Stimulated activated CD4-positive, alpha-beta T cell treated with anti-CD3 and anti-CD28 coated beads, Interleukin-1b, Interleukin-23, amount 100 ng/mL, for 48 hours (primary cell): ENCODE data around the gene RALGAPB.
"Not testable (repeated sequence)": the region's sequence is repeated elsewhere in the genome, so short reads cannot be mapped to it uniquely, and the experiment has no call there.

ENCODE experiments used
- DNase-seq: peaks from one replicate; pipeline ENCODE4 v3.0.0-alpha.2; 2020

Gene RALGAPB

GRCh38 chr20:38499366-38499765, 26.7 kb downstream of the RALGAPB start:
- DNase-seq = no peak

- no peak for DNase-seq
Measured at GRCh38 chr20:38501858-38502436, 29.3 kb downstream of the RALGAPB start.

DNA sequence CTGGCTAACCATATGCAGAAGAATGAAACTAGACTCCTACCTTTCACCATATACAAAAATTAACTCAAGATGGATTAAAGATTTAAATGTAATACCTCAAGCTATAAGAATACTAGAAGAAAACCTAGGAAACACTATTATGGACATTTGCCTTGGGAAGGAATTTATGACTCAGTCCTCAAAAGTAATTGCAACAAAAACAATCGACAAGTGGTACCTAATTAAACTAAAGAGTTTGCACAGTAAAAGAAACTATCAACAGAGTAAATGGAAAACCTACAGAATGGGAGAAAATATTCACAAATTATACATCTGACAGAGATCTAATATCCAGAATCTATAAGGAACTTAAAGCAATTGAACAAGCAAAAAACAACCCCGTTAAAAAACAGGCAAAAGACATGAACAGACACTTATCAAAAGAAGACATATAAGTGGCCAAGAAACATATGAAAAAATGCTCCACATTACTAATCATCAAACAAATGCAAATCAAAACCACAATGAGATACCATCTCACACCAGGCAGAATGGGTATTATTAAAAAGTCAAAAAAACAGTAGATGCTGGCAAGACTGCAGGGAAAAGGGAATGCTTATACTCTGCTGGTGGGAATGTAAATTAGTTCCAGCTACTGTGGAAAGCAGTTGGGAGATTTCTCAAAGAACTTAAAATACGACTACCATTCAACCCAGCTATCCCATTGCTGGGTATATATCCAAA, 31.9 kb downstream of the RALGAPB start:
- no peak for DNase-seq

DNA sequence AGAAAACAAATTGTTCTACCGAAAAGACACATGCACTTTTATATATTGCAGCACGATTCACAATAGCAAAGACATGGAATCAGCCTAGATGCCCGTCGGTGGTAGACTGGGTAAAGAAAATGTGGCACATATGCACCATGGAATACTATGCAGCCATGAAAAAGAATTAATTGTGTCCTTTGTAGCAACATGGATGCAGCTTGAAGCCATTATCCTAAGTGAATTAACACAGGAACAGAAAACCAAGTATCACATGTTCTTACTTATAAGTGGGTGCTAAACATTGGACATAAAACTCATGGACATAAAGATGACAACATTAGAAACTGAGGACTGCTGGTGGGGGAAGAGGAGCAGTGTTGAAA, 32.4 kb downstream of the RALGAPB start:
- no peak for DNase-seq

- not testable (repeated sequence) for DNase-seq
Measured at GRCh38 chr20:38511726-38512125, 39.1 kb downstream of the RALGAPB start.

- DNase-seq = no peak
Measured at GRCh38 chr20:38514185-38514584, 41.5 kb downstream of the RALGAPB start.

DNA sequence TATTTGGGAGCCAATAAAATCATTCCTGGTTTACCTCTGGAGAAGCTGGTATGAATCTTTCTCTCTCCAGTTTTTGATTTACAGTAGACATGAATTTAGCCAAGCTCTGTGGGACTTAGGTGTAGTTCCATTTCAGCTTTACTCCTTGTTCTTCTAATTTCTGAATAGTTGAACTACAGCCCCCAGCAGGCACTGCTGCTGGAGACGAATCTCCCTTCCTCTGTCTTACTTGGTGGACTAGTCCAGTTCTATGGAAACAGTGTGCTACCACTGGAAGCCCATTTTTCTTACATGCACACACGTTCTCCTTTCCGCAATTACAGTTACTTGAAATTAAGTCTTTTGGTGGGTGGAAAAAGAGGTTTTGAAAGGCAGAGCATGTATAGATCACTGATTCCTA, 42.3 kb downstream of the RALGAPB start:
- DNase-seq = no peak

DNA sequence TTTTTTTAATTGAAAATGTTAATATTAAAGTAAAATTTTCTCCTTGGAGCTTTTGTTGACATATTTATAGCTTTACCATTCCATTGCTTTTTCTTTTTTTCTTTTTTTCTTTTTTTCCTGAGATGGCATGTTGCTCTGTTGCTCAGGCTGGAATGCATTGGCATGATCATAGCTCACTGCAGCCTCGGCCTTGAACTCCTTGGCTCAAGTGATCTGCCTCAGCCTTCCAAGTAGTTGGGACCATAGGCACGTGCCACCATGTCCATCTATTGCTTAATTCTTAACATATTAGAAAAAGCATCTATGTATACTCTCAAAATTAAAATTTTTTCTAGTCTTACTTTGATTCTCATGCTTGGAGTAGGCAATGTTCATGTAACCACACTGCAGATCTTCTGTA, 43.0 kb downstream of the RALGAPB start:
- no peak for DNase-seq

- no peak for DNase-seq
Measured at GRCh38 chr20:38519426-38519825, 46.8 kb downstream of the RALGAPB start.

- no peak for DNase-seq
Measured at GRCh38 chr20:38520261-38520660, 47.6 kb downstream of the RALGAPB start.

- DNase-seq = no peak
Measured at GRCh38 chr20:38523697-38524096, 51.1 kb downstream of the RALGAPB start.

DNA sequence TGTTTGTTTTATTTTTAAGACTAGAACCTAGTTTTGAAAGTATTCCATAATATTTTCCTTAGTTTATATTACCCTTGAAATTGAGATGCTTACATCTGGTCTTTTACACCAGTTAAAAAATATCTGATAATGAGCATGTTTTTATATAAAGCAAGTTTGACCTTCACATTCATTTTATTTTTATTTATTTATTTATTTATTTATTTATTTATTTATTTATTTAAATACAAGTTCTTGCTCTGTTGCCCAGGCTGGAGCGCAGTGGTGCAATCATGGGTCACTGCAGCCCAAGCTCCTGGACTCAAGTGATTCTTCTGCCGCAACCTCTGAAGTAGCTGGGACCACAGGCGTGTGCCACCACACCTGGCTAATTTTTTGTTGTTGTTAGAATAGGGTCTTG, 55.5 kb downstream of the RALGAPB start:
- no peak for DNase-seq

DNA sequence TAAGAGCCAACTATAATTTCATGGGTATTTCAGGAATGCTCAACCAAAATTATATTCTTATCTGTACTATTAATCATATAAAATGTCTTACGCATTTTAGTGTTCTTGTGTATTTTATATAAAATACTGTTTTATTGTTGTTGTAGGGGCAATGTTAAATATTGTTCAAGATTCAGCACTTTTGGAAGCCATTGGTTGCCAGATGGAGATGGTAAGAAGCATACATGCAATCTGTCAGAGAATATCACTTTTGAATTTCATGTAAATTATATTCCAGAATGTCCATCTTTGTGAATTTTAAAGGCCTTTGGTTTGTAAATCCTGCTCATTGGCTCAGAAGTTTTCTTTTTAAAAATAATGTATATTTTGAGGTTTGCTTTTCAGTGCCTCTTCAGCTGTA, 58.4 kb downstream of the RALGAPB start:
- no peak for DNase-seq

- DNase-seq = peak; percentile 33
Measured at GRCh38 chr20:38534756-38535155, 62.1 kb downstream of the RALGAPB start.

GRCh38 chr20:38536310-38536709, 63.7 kb downstream of the RALGAPB start:
- no peak for DNase-seq

DNA sequence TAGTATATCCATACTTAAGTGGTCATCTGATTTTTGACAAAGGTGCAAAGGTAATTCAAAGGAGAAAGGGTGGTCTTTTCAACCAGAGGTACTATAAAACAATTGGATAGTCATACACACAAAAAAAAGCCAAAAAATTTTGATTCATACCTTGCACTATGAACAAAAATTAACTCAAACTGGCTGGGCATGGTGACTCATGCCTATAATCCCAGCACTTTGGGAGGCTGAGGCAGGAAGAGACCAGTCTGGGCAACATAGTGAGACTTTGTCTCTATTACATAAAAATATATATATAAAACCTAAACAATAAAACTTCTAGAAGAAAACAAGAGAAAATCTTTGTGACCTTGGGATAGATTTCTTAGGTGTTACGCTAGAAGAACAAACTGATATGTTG, 64.5 kb downstream of the RALGAPB start:
- DNase-seq = no peak

DNA sequence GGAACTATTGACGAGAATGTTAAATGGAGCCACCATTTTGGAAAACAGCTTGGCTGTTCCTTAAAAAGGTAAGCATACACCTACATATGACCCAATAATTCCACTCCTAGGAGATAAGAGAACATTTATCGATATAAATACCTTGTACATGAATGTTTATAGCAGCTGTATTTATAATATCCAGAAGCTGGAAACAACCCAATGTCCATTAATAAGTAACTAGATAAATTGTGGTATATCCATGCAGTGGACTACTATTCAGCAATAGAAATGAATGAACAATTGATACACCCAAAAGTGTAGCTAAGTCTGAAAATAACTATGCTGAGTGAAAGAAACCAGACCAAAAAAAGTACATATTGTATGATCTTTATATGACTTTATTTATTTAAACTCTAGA, 66.1 kb downstream of the RALGAPB start:
- DNase-seq = no peak

GRCh38 chr20:38543014-38543906, 70.6 kb downstream of the RALGAPB start:
- DNase-seq = no peak

- no peak for DNase-seq
Measured at GRCh38 chr20:38545771-38546170, 73.1 kb downstream of the RALGAPB start.

GRCh38 chr20:38547288-38548085, 74.8 kb downstream of the RALGAPB start:
- no peak for DNase-seq

GRCh38 chr20:38548356-38549083, 75.9 kb downstream of the RALGAPB start:
- no peak for DNase-seq

DNA sequence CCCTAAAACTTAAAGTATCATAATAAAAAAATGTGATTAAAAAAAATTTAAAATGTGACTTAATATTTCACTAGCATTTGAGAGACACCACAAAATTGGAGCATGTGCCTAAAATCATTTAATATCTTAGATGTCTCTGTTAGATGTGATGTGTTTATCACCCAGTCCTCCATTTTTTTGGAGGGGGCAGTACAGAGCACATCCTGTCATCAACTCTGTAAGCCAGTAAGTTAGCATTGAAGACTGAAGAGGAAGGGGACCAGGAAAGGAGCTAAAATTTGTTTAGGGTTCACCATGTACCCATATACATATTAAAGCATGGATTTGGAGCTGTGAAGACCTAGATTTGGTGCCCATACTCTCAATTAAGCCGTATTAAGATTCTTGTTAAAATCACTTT, 77.6 kb downstream of the RALGAPB start:
- no peak for DNase-seq
